ENCODE data around the gene C1orf116. TPM values are rescaled to one million over a fixed set of nuclear protein-coding genes. Genes with fewer than 3 reads are reported as not detected.

C1orf116 gene
- total RNA-seq, 4 donors from 2014 or later, result 40.6 to 95.8 (median 77.6) TPM

- 68% methylated on average over 14 of the region's 18 CpGs for WGBS
- H3K4me1 ChIP-seq, result peaks cover 90% of the 10 kb centered on the region
- H3K27me3 ChIP-seq, result no peaks in the 10 kb centered on the region
- no peak for TF ChIP-seq EP300 (IDR thresholded peaks at IDR 0.05)
- no peak for TF ChIP-seq CTCF (IDR thresholded peaks at IDR 0.05)
- TF ChIP-seq POLR2AphosphoS5 (IDR thresholded peaks at IDR 0.05), result no peak
- H3K9me3 ChIP-seq, result no peaks in the 10 kb centered on the region
- DNase-seq (ENCODE audit: low spot score in 2 of 2), result no peak
- H3K4me3 ChIP-seq, result no peak overlapping the region
- peak overlapping the region; percentile 93 for H3K27ac ChIP-seq
- H3K36me3 ChIP-seq, result no peaks in the 10 kb centered on the region
Measured at GRCh38 chr1:207024202-207025145, 8.1 kb downstream of the C1orf116 start.

- peaks cover 98% of the 10 kb centered on the region for H3K4me1 ChIP-seq
- H3K4me3 ChIP-seq, result no peak overlapping the region
- no peaks in the 10 kb centered on the region for H3K9me3 ChIP-seq
- H3K36me3 ChIP-seq, result no peaks in the 10 kb centered on the region
- H3K27ac ChIP-seq, result peak overlapping the region; percentile 93
- TF ChIP-seq POLR2A (IDR thresholded peaks at IDR 0.05) (no peak), POLR2AphosphoS5 (IDR thresholded peaks at IDR 0.05) (no peak), EP300 (IDR thresholded peaks at IDR 0.05) (no peak), CTCF (IDR thresholded peaks at IDR 0.05) (no peak)
- no peak for DNase-seq (ENCODE audit: low spot score in 2 of 2)
- WGBS, result 61% methylated on average over 7 of the region's 8 CpGs
- no peaks in the 10 kb centered on the region for H3K27me3 ChIP-seq
Measured at GRCh38 chr1:207022996-207023679, 9.4 kb downstream of the C1orf116 start.

GRCh38 chr1:207021876-207022596 is 10.5 kb downstream of the C1orf116 start:
- H3K4me1 ChIP-seq, result peaks cover 95% of the 10 kb centered on the region
- TF ChIP-seq CTCF (IDR thresholded peaks at IDR 0.05) (no peak), EP300 (IDR thresholded peaks at IDR 0.05) (no peak)
- H3K27me3 ChIP-seq, result no peaks in the 10 kb centered on the region
- no peak for DNase-seq (ENCODE audit: low spot score in 2 of 2)
- H3K27ac ChIP-seq, result peak overlapping the region; percentile 93
- H3K9me3 ChIP-seq, result no peaks in the 10 kb centered on the region
- H3K36me3 ChIP-seq, result no peaks in the 10 kb centered on the region
- WGBS, result 54% methylated on average over 5 of the region's 15 CpGs
- H3K4me3 ChIP-seq, result no peak overlapping the region

GRCh38 chr1:207021139-207021861 is 11.3 kb downstream of the C1orf116 start:
- Histone ChIP-seq H3K4me3 (no peak overlapping the region), H3K4me1 (peaks cover 88% of the 10 kb centered on the region), H3K9me3 (no peaks in the 10 kb centered on the region), H3K27me3 (no peaks in the 10 kb centered on the region), H3K36me3 (no peaks in the 10 kb centered on the region), H3K27ac (peak overlapping the region; percentile 93)
- TF ChIP-seq POLR2A (IDR thresholded peaks at IDR 0.05) (no peak), POLR2AphosphoS5 (IDR thresholded peaks at IDR 0.05) (no peak), EP300 (IDR thresholded peaks at IDR 0.05) (no peak), CTCF (IDR thresholded peaks at IDR 0.05) (no peak)
- 63% methylated on average over 8 of the region's 8 CpGs for WGBS
- DNase-seq (ENCODE audit: low spot score in 2 of 2), result no peak

All from suprapubic skin (tissue), 4 donors.